Osteocyte (in vitro differentiated cells): ENCODE measurements around the gene ASS1. TPM values are rescaled to one million over a fixed set of nuclear protein-coding genes. Genes with fewer than 3 reads are reported as not detected.

Source experiments
- DNase-seq: peaks from one replicate; pipeline ENCODE4 v3.0.0; 2021; ENCODE audit warnings: mixed read lengths; ENCODE audit not compliant: unreplicated experiment; ENCODE audit errors: extremely low spot score
- H3K27ac Mint-ChIP-seq: one replicate; pipeline ENCODE4 v1.8.0; 2021; ENCODE audit warnings: mild to moderate bottlenecking, mixed read lengths; ENCODE audit not compliant: unreplicated experiment
- H3K27me3 Mint-ChIP-seq: one replicate; pipeline ENCODE4 v1.8.0; 2021; ENCODE audit warnings: mixed read lengths; ENCODE audit not compliant: unreplicated experiment
- H3K36me3 Mint-ChIP-seq: one replicate; pipeline ENCODE4 v1.8.0; 2021; ENCODE audit warnings: mixed read lengths; ENCODE audit not compliant: unreplicated experiment
- H3K4me1 Mint-ChIP-seq: one replicate; pipeline ENCODE4 v1.8.0; 2021; ENCODE audit warnings: mixed read lengths; ENCODE audit not compliant: unreplicated experiment
- H3K4me3 Mint-ChIP-seq: one replicate; pipeline ENCODE4 v1.8.0; 2021; ENCODE audit warnings: mild to moderate bottlenecking, moderate library complexity, mixed read lengths; ENCODE audit not compliant: unreplicated experiment
- H3K9me3 Mint-ChIP-seq: one replicate; pipeline ENCODE4 v1.8.0; 2021; ENCODE audit warnings: mixed read lengths; ENCODE audit not compliant: unreplicated experiment
- total RNA-seq: library from RNA; stranded (reverse); gene quantifications from 2 replicates; pipeline ENCODE4 v1.2.1, GENCODE V29; 2021
- TF ChIP-seq, protein P1 (sequence below): fragments of 200-600 bp; sonication (generic); IDR thresholded peaks from 2 replicates; pipeline ENCODE4 v1.5.0; 2021; ENCODE audit warnings: antibody characterized with exemption, mild to moderate bottlenecking, moderate library complexity

ASS1 gene
- total RNA-seq, 1 donor from 2014 or later: 219 TPM

DNA sequence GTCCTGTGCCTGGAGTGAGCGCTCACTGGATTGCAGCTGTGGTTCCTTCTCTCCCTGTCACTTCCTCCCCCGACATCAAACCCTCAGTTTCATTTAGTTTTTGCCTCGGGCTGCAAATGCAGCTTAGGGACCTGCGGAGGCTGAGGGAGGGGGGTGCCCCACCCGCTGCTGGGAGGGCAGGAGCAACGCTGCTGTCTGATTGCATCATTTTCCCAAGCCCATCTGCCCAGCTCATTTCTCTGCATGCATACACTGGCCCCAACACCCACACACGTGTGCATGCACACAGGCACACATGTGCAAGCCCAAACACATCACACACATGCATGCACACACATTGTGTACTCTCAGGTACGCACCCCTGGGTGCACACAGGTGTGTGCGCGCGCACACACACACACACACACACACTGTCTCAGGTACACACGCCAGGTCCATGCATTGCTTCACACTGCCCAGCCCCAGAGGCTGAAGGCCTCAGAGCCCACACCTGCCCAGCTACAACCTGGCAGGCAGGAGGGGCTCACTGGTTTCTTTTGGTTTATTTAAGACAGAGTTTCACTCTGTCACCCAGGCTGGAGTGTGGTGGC, 3.4 kb downstream of the ASS1 start:
- H3K9me3 Mint-ChIP-seq: no peaks in the 10 kb centered on the region
- H3K4me3 Mint-ChIP-seq: peak overlapping the region; percentile 42
- DNase-seq: no peak
- H3K36me3 Mint-ChIP-seq: no peaks in the 10 kb centered on the region
- H3K4me1 Mint-ChIP-seq: peaks cover 72% of the 10 kb centered on the region
- TF ChIP-seq, protein P1, sequence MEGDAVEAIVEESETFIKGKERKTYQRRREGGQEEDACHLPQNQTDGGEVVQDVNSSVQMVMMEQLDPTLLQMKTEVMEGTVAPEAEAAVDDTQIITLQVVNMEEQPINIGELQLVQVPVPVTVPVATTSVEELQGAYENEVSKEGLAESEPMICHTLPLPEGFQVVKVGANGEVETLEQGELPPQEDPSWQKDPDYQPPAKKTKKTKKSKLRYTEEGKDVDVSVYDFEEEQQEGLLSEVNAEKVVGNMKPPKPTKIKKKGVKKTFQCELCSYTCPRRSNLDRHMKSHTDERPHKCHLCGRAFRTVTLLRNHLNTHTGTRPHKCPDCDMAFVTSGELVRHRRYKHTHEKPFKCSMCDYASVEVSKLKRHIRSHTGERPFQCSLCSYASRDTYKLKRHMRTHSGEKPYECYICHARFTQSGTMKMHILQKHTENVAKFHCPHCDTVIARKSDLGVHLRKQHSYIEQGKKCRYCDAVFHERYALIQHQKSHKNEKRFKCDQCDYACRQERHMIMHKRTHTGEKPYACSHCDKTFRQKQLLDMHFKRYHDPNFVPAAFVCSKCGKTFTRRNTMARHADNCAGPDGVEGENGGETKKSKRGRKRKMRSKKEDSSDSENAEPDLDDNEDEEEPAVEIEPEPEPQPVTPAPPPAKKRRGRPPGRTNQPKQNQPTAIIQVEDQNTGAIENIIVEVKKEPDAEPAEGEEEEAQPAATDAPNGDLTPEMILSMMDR: no peak
- no peaks in the 10 kb centered on the region for H3K27me3 Mint-ChIP-seq
- H3K27ac Mint-ChIP-seq: peak overlapping the region; percentile 98

DNA sequence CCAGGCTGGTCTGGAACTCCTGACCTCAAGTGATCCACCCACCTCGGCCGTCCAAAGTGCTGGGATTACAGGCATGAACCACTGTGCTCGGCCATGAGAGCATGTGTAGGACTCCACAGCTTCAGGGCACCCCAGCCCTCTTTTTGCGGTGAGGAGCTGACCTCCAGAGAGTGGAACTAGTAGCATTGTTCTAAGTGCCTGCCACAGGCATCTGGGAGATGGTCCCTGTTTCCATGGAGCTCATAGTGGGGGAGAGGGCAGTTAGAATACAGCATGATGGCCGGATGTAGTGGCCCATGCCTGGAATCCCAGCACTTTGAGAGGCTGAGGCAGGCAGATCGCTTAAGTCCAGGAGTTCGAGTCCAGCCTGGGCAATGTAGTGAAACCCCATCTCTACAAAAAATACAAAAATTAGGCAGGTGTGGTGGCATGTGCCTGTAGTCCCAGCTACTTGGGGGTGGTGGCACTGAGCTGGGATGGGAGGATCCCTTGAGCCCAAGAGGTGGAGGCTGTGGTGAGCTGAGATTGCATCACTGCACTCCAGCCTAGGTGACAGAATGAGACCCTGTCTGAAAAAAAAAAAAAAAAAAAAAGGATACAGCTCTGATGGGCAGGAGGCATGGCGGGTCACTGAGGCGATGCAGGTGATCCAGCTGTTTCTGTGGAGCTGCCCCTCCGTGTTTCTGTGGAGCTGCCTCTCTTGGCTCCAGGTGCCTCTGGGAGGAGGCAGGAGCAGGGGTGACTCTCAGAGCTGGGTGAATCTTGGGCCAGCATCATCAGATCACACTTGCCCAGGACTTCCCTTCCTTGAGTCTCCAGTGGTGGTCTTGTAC, 4.2 kb downstream of the ASS1 start:
- no peaks in the 10 kb centered on the region for H3K27me3 Mint-ChIP-seq
- no peaks in the 10 kb centered on the region for H3K36me3 Mint-ChIP-seq
- H3K9me3 Mint-ChIP-seq: no peaks in the 10 kb centered on the region
- no peak overlapping the region for H3K4me3 Mint-ChIP-seq
- H3K4me1 Mint-ChIP-seq: peaks cover 80% of the 10 kb centered on the region
- TF ChIP-seq, protein P1: no peak
- DNase-seq: no peak
- no peak overlapping the region for H3K27ac Mint-ChIP-seq

DNA sequence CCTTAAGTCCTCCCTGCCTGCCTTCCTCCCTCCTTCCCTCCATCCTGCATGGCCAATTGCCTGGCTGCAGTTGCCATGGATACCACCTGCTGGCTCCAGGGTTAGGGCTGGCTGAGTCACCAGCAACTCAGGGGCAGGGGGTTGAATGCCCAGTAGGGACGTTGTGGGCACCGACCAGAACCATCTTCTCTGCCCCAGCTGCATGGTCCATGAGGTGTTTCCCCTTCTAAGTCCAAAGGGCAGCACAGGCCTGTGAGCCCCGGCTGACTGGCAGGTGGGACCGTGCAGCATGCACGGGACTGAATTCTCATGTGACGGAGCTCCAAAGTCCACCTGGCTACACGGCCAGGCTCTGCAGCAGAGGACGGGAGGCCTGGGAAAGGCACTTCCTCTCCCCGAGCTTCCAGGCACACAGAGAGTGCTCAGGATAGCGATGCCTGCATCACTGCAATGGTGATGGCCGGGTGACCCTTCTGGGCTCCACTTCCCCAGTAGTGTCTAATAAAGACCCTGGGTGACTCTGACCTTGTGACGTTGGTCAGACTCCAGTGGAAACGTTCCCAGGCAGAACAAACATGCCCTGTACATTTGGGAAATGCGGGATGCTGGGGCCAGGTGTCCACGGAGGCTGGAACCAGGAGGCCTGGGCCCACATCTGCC, 5.7 kb downstream of the ASS1 start:
- H3K4me3 Mint-ChIP-seq: no peak overlapping the region
- no peaks in the 10 kb centered on the region for H3K9me3 Mint-ChIP-seq
- H3K36me3 Mint-ChIP-seq: no peaks in the 10 kb centered on the region
- H3K4me1 Mint-ChIP-seq: peaks cover 82% of the 10 kb centered on the region
- H3K27me3 Mint-ChIP-seq: no peaks in the 10 kb centered on the region
- TF ChIP-seq, protein P1: no peak
- no peak overlapping the region for H3K27ac Mint-ChIP-seq
- DNase-seq: no peak

DNA sequence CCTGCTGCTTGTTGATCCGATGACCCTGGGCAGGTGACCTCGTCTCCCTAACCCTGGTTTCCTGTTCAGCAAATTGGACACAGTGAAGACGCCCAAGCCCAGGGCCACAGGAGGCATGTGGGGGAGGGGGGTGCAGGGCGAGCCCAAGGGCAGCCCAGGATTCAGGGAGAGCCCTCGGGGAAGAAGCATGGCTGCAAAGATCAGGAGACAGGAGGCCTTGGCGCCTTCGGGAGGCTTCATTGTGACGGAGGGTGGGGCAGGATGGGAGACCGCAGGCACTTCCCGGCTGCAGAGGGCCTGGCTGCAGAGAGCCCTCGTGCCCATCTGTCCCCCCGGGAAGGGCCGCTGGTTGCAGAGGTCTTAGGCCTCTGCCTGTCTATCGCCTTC, 6.2 kb downstream of the ASS1 start:
- Mint-ChIP-seq H3K27me3 (no peaks in the 10 kb centered on the region), H3K36me3 (no peaks in the 10 kb centered on the region), H3K4me1 (peaks cover 77% of the 10 kb centered on the region), H3K27ac (peak overlapping the region; percentile 57), H3K4me3 (no peak overlapping the region), H3K9me3 (no peaks in the 10 kb centered on the region)
- DNase-seq: no peak
- TF ChIP-seq, protein P1: no peak
